NCI-H187 treated with DMSO at 0.1 percent for 48 hours (cell line): ENCODE measurements around the gene RHOBTB1.
"Not testable (repeated sequence)": the region's sequence is repeated elsewhere in the genome, so short reads cannot be mapped to it uniquely, and the experiment has no call there.

ENCODE experiments used
- DNase-seq: peaks from one replicate; lab custom pipeline; 2025; lab: John Stamatoyannopoulos, UW

RHOBTB1 gene

GRCh38 chr10:60906825-60907224, 37.2 kb downstream of the RHOBTB1 start:
- DNase-seq, result not testable (repeated sequence)

GRCh38 chr10:60906411-60906810, 37.6 kb downstream of the RHOBTB1 start:
- DNase-seq, result no peak

- DNase-seq, result no peak
Measured at GRCh38 chr10:60905580-60905979, 38.4 kb downstream of the RHOBTB1 start.

- DNase-seq, result no peak
Measured at GRCh38 chr10:60903096-60903495, 40.9 kb downstream of the RHOBTB1 start.

GRCh38 chr10:60901561-60902235, 42.3 kb downstream of the RHOBTB1 start:
- no peak for DNase-seq

GRCh38 chr10:60899266-60899665, 44.7 kb downstream of the RHOBTB1 start:
- no peak for DNase-seq

GRCh38 chr10:60898321-60898720, 45.7 kb downstream of the RHOBTB1 start:
- DNase-seq, result no peak

GRCh38 chr10:60896810-60897209, 47.2 kb downstream of the RHOBTB1 start:
- DNase-seq, result no peak

- DNase-seq, result no peak
Measured at GRCh38 chr10:60896033-60896432, 48.0 kb downstream of the RHOBTB1 start.

GRCh38 chr10:60894786-60895185, 49.2 kb downstream of the RHOBTB1 start:
- DNase-seq, result no peak

- no peak for DNase-seq
Measured at GRCh38 chr10:60893231-60893630, 50.8 kb downstream of the RHOBTB1 start.

- DNase-seq, result peak; percentile 0
Measured at GRCh38 chr10:60892571-60892970, 51.4 kb downstream of the RHOBTB1 start.

- no peak for DNase-seq
Measured at GRCh38 chr10:60890811-60891210, 53.2 kb downstream of the RHOBTB1 start.

GRCh38 chr10:60883187-60883586, 60.8 kb downstream of the RHOBTB1 start:
- DNase-seq, result no peak

- no peak for DNase-seq
Measured at GRCh38 chr10:60878224-60878623, 65.8 kb downstream of the RHOBTB1 start.

- no peak for DNase-seq
Measured at GRCh38 chr10:60877777-60878120, 66.2 kb downstream of the RHOBTB1 start.

- no peak for DNase-seq
Measured at GRCh38 chr10:60877061-60877776, 66.8 kb downstream of the RHOBTB1 start.

GRCh38 chr10:60873758-60874157, 70.2 kb downstream of the RHOBTB1 start:
- no peak for DNase-seq

- DNase-seq, result peak; percentile 10
Measured at GRCh38 chr10:60872451-60872850, 71.5 kb downstream of the RHOBTB1 start.

GRCh38 chr10:60871215-60871614, 72.8 kb downstream of the RHOBTB1 start:
- no peak for DNase-seq

- no peak for DNase-seq
Measured at GRCh38 chr10:60870803-60871202, 73.2 kb downstream of the RHOBTB1 start.

- DNase-seq, result no peak
Measured at GRCh38 chr10:60870416-60870728, 73.6 kb downstream of the RHOBTB1 start.

- no peak for DNase-seq
Measured at GRCh38 chr10:60869652-60870415, 74.2 kb downstream of the RHOBTB1 start.
